ENCODE data around the gene KCNB1. TPM values are rescaled to one million over a fixed set of nuclear protein-coding genes. Genes with fewer than 3 reads are reported as not detected.

Gene KCNB1
- total RNA-seq, 1 experiment from 2014 or later: 0.04 TPM

GRCh38 chr20:49340161-49340966 is 142.1 kb downstream of the KCNB1 start:
- H3K4me2 ChIP-seq: no peak overlapping the region
- no peaks in the 10 kb centered on the region for H4K20me1 ChIP-seq (ENCODE audit: insufficient read depth)
- H3K4me3 ChIP-seq: no peak overlapping the region
- no TSS peak for BruUV-seq (replicated peaks)
- no peak for DNase-seq
- CTCF ChIA-PET: interaction anchor here (0.7 kb wide), 1 partner anchor 156 kb away, joined by 3 read pairs; no protein-coding TSS in a partner anchor
- no peaks in the 10 kb centered on the region for H3K36me3 ChIP-seq (ENCODE audit: low read depth)
- TF ChIP-seq CTCF (conservative IDR thresholded peaks at IDR 0.05) (no peak), EZH2 (IDR thresholded peaks at IDR 0.05; ENCODE audit: low read depth) (no peak)
- no peaks in the 10 kb centered on the region for H3K9me3 ChIP-seq (ENCODE audit: insufficient read depth, low read depth)
- no peak overlapping the region for H2AFZ ChIP-seq
- intact Hi-C loops (cut with micrococcal nuclease; ENCODE audit: unreplicated experiment): no loop called here
- H3F3A ChIP-seq (ENCODE audit: insufficient read depth, low read depth): peaks cover 9% of the 10 kb centered on the region; the same call in 1 of the 2 replicates
- no peaks in the 10 kb centered on the region for H3K9me2 ChIP-seq (ENCODE audit: insufficient read depth)
- 0 out of 2 replicates have a peak, but pooled peaks cover 2% of the 10 kb centered on the region for H3K27me3 ChIP-seq (ENCODE audit: insufficient read depth, low read depth)
- H3K27ac ChIP-seq: no peak overlapping the region
- POLR2A ChIA-PET (ENCODE audit: unreplicated experiment): no interaction called here
- peaks cover 21% of the 10 kb centered on the region for H3K4me1 ChIP-seq (replicated peaks; ENCODE audit: insufficient read depth)
- no peaks in the 10 kb centered on the region for H3K79me2 ChIP-seq (ENCODE audit: low read depth)

GRCh38 chr20:49339123-49339522 is 143.3 kb downstream of the KCNB1 start:
- TF ChIP-seq EZH2 (IDR thresholded peaks at IDR 0.05; ENCODE audit: low read depth) (no peak), CTCF (conservative IDR thresholded peaks at IDR 0.05) (no peak)
- Histone ChIP-seq H3K9me3 (ENCODE audit: insufficient read depth, low read depth) (no peaks in the 10 kb centered on the region), H2AFZ (no peak overlapping the region), H4K20me1 (ENCODE audit: insufficient read depth) (no peaks in the 10 kb centered on the region), H3F3A (ENCODE audit: insufficient read depth, low read depth) (no peaks in the 10 kb centered on the region; the same call in 1 of the 2 replicates), H3K9me2 (ENCODE audit: insufficient read depth) (no peaks in the 10 kb centered on the region), H3K4me1 (replicated peaks; ENCODE audit: insufficient read depth) (0 out of 2 replicates have a peak, but pooled peaks cover 9% of the 10 kb centered on the region), H3K36me3 (ENCODE audit: low read depth) (no peaks in the 10 kb centered on the region), H3K27ac (no peak overlapping the region), H3K79me2 (ENCODE audit: low read depth) (no peaks in the 10 kb centered on the region), H3K4me3 (no peak overlapping the region), H3K4me2 (no peak overlapping the region), H3K27me3 (ENCODE audit: insufficient read depth, low read depth) (0 out of 2 replicates have a peak, but pooled peaks cover 4% of the 10 kb centered on the region)
- intact Hi-C loops (cut with micrococcal nuclease; ENCODE audit: unreplicated experiment): loop anchor here (10.0 kb wide), 1 partner anchor 836 kb away; no protein-coding TSS in a partner anchor
- CTCF ChIA-PET: interaction anchor here (0.7 kb wide), 1 partner anchor 191 kb away, joined by 3 read pairs; no protein-coding TSS in a partner anchor
- no TSS peak for BruUV-seq (replicated peaks)
- DNase-seq: no peak
- POLR2A ChIA-PET (ENCODE audit: unreplicated experiment): no interaction called here

- Histone ChIP-seq H2AFZ (no peak overlapping the region), H3F3A (ENCODE audit: insufficient read depth, low read depth) (no peaks in the 10 kb centered on the region; the same call in 1 of the 2 replicates), H3K9me2 (ENCODE audit: insufficient read depth) (no peaks in the 10 kb centered on the region), H3K4me2 (no peak overlapping the region), H3K27me3 (ENCODE audit: insufficient read depth, low read depth) (peaks cover 4% of the 10 kb centered on the region; the same call in 1 of the 2 replicates), H4K20me1 (ENCODE audit: insufficient read depth) (no peaks in the 10 kb centered on the region), H3K27ac (no peak overlapping the region), H3K9me3 (ENCODE audit: insufficient read depth, low read depth) (no peaks in the 10 kb centered on the region), H3K4me3 (no peak overlapping the region), H3K36me3 (ENCODE audit: low read depth) (no peaks in the 10 kb centered on the region), H3K79me2 (ENCODE audit: low read depth) (no peaks in the 10 kb centered on the region), H3K4me1 (replicated peaks; ENCODE audit: insufficient read depth) (0 out of 2 replicates have a peak, but pooled peaks cover 3% of the 10 kb centered on the region)
- ChIA-PET POLR2A (ENCODE audit: unreplicated experiment) (no interaction called here), CTCF (no interaction called here)
- TF ChIP-seq CTCF (conservative IDR thresholded peaks at IDR 0.05): no peak
- no peak for TF ChIP-seq EZH2 (IDR thresholded peaks at IDR 0.05; ENCODE audit: low read depth)
- no peak for DNase-seq
- BruUV-seq (replicated peaks): no TSS peak
- intact Hi-C loops (cut with micrococcal nuclease; ENCODE audit: unreplicated experiment): loop anchor here (10.0 kb wide), 1 partner anchor 837 kb away; no protein-coding TSS in a partner anchor
Measured at GRCh38 chr20:49338061-49338460, 144.4 kb downstream of the KCNB1 start.

Data from PC-9 (cell line).